ENCODE measurements around the gene HPS1. TPM values are rescaled to one million over a fixed set of nuclear protein-coding genes. Genes with fewer than 3 reads are reported as not detected.

Gene HPS1
- total RNA-seq, 1 experiment from 2014 or later: 47.4 TPM

DNA sequence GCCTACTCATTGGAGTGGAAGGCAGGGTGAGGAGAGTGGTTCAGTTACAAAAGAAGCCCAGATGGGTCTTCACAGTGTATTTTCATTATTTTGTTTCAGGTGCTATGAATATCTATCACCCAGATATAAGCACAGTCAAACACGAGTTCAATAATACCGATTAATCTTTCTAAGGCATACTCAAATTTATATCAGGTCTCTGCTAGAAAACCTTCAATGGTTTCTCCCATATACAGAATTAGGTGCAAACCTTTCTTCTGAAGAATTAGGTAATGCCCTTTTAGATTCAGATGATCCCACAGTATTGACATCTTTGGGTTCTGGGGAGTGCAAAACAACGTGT is 14.7 kb upstream of the HPS1 start:
- Histone ChIP-seq H2BK120ac (ENCODE audit: low read depth, low read length, poor library complexity, severe bottlenecking) (no peak overlapping the region), H3K4me2 (ENCODE audit: insufficient read depth, insufficient read length, low read length) (no peak overlapping the region), H3K23ac (ENCODE audit: insufficient read length, low read depth, low read length) (no peak overlapping the region)

More for the DNA sequence above, 14.7 kb upstream of the HPS1 start:
- H2BK20ac ChIP-seq (ENCODE audit: low read depth, low read length, poor library complexity, severe bottlenecking): no peak overlapping the region
- no peak overlapping the region for H3K4ac ChIP-seq (ENCODE audit: low read depth, low read length)
- no CpG with 5 or more reads among the region's 3 CpGs for WGBS (ENCODE audit: extremely low coverage, insufficient read length, low lambda C conversion rate)
- no peaks in the 10 kb centered on the region; the same call in 1 of the 2 replicates for H3K4me1 ChIP-seq (ENCODE audit: insufficient read depth, low read length)
- no peaks in the 10 kb centered on the region for H3K9me3 Mint-ChIP-seq
- H3K27me3 ChIP-seq (ENCODE audit: insufficient read depth, low read length): no peaks in the 10 kb centered on the region
- no peak overlapping the region for H3T11ph ChIP-seq (ENCODE audit: low read length)
- H3K79me1 ChIP-seq (ENCODE audit: insufficient read depth, low read depth, low read length, poor library complexity, severe bottlenecking): no peaks in the 10 kb centered on the region
- no peak overlapping the region for H3K14ac ChIP-seq (ENCODE audit: insufficient read depth, low read length)
- H4K91ac ChIP-seq (ENCODE audit: insufficient read length, low read depth, low read length): no peak overlapping the region
- no peak overlapping the region for H2AK5ac ChIP-seq (ENCODE audit: insufficient read length, low read length)
- no peak overlapping the region for H2BK5ac ChIP-seq (ENCODE audit: insufficient read length, low read length)
- H3K79me2 ChIP-seq (ENCODE audit: insufficient read depth, low read length): no peaks in the 10 kb centered on the region
- H3K27ac ChIP-seq (ENCODE audit: insufficient read length, low read depth, low read length): no peak overlapping the region
- no peak overlapping the region for H2BK12ac ChIP-seq (ENCODE audit: insufficient read length, low read depth, low read length)
- no peak overlapping the region for H3K18ac ChIP-seq (ENCODE audit: insufficient read length, low read depth, low read length)
- TF ChIP-seq CTCF (conservative IDR thresholded peaks at IDR 0.05): no peak
- H3K36me3 Mint-ChIP-seq (ENCODE audit: insufficient read depth in 1 of 3, low read depth in 3 of 3): no peaks in the 10 kb centered on the region; a peak in 1 of 7 replicates
- H3K9me3 ChIP-seq (ENCODE audit: control insufficient read depth, low read depth, low read length): no peaks in the 10 kb centered on the region
- no peak overlapping the region for H4K5ac ChIP-seq (ENCODE audit: insufficient read length, low read depth, low read length)
- H3K23me2 ChIP-seq (ENCODE audit: insufficient read length, low read depth, low read length, poor library complexity, severe bottlenecking): no peaks in the 10 kb centered on the region
- H2AFZ ChIP-seq (ENCODE audit: low read length): no peak overlapping the region
- H2BK15ac ChIP-seq (ENCODE audit: low read depth, low read length): no peak overlapping the region
- no peaks in the 10 kb centered on the region for H3K27me3 Mint-ChIP-seq (ENCODE audit: low read depth)
- H3K4me1 Mint-ChIP-seq: peaks cover 18 to 19% of the 10 kb centered on the region in 2 experiments
- H3K27ac Mint-ChIP-seq: no peak overlapping the region
- no peak overlapping the region for H3K56ac ChIP-seq (ENCODE audit: insufficient read length, low read depth, low read length)
- no peak for DNase-seq
- no peaks in the 10 kb centered on the region for H4K20me1 ChIP-seq (ENCODE audit: control insufficient read depth, insufficient read depth, insufficient read length)
- no peak overlapping the region for H3K9ac ChIP-seq (ENCODE audit: extremely low read depth, insufficient read length, low read length)
- no peak overlapping the region for H4K8ac ChIP-seq (replicated peaks; ENCODE audit: insufficient read length, low read depth, low read length)
- no peak overlapping the region for H3K4me3 Mint-ChIP-seq
